Daoy (cell line): ENCODE measurements around the gene NOTCH2. TPM values are rescaled to one million over a fixed set of nuclear protein-coding genes. Genes with fewer than 3 reads are reported as not detected.

Source experiments
- DNase-seq: peaks from one replicate; pipeline ENCODE4 v3.0.0-alpha.2; 2015; ENCODE audit warnings: low read depth
- total RNA-seq: library from RNA; depleted of rRNA; stranded (reverse); fragments of >200 nt; shearing (Covaris generic); gene quantifications from 2 replicates; pipeline ENCODE4 v1.2.3, GENCODE V29; 2014; rRNA removed

The NOTCH2 gene
- total RNA-seq, 1 experiment from 2014 or later: 97.1 TPM

GRCh38 chr1:119874186-119874585 is 195.3 kb downstream of the NOTCH2 start:
- DNase-seq: peak; percentile 33

- peak; percentile 84 for DNase-seq
Measured at GRCh38 chr1:119873135-119874015, 196.1 kb downstream of the NOTCH2 start.

GRCh38 chr1:119871881-119872280 is 197.6 kb downstream of the NOTCH2 start:
- peak; percentile 75 for DNase-seq

- DNase-seq: peak; percentile 87
Measured at GRCh38 chr1:119870917-119871596, 198.4 kb downstream of the NOTCH2 start.

- DNase-seq: no peak
Measured at GRCh38 chr1:119869995-119870394, 199.5 kb downstream of the NOTCH2 start.

GRCh38 chr1:119868176-119868575 is 201.3 kb downstream of the NOTCH2 start:
- no peak for DNase-seq

- DNase-seq: no peak
Measured at GRCh38 chr1:119866451-119866850, 203.0 kb downstream of the NOTCH2 start.

- no peak for DNase-seq
Measured at GRCh38 chr1:119865627-119866026, 203.8 kb downstream of the NOTCH2 start.

GRCh38 chr1:119862276-119862675 is 207.2 kb downstream of the NOTCH2 start:
- DNase-seq: no peak

Other genes starting within 250 kb of the NOTCH2 start
- not detected in 2 replicates for gene ADAM30, start 173.1 kb downstream of the NOTCH2 start, total RNA-seq
- 51.3 and 54.9 TPM in 2 replicates for gene SEC22B, start 106.9 kb upstream of the NOTCH2 start, total RNA-seq